SU-DHL-6 (cell line): ENCODE measurements around the gene KIAA1958.

Source experiments
- EZH2phosphoT487 ChIP-seq: fragments of 200-600 bp; sonication (generic), shearing (Covaris generic); conservative IDR thresholded peaks from 2 replicates; pipeline ENCODE4 v1.6.1; 2018; ENCODE audit warnings: mild to moderate bottlenecking, antibody characterized with exemption, low read length, moderate library complexity, mixed read lengths
- TF ChIP-seq, protein P1 (sequence below): fragments of 200-600 bp; sonication (generic); IDR thresholded peaks from one replicate; pipeline ENCODE4 v1.5.1; 2017; ENCODE audit warnings: antibody characterized with exemption, mild to moderate bottlenecking, low read length, moderate library complexity; ENCODE audit not compliant: insufficient read depth, poor library complexity, severe bottlenecking

DNA sequence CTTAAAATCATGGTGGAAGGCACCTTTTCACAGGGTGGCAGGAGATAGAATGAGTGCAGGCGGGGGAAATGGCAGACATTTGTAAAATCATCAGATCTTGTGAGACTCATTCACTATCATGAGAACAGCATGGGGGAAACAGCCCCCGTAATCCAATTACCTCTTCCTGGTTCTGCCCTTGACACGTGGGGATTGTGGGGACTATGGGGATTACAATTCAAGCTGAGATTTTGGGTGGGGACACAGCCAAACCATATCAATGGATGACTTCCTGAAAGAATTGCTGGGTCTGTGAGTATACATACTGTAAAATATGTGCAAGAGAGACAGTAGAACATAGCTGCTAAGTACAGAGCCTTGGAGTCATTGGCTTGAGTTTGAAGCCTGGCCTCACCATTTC lies 47.0 kb downstream of the KIAA1958 start:
- TF ChIP-seq, protein P1, sequence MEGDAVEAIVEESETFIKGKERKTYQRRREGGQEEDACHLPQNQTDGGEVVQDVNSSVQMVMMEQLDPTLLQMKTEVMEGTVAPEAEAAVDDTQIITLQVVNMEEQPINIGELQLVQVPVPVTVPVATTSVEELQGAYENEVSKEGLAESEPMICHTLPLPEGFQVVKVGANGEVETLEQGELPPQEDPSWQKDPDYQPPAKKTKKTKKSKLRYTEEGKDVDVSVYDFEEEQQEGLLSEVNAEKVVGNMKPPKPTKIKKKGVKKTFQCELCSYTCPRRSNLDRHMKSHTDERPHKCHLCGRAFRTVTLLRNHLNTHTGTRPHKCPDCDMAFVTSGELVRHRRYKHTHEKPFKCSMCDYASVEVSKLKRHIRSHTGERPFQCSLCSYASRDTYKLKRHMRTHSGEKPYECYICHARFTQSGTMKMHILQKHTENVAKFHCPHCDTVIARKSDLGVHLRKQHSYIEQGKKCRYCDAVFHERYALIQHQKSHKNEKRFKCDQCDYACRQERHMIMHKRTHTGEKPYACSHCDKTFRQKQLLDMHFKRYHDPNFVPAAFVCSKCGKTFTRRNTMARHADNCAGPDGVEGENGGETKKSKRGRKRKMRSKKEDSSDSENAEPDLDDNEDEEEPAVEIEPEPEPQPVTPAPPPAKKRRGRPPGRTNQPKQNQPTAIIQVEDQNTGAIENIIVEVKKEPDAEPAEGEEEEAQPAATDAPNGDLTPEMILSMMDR = no peak
- no peak for TF ChIP-seq EZH2phosphoT487
